ENCODE results near the gene ZPR1. TPM values are rescaled to one million over a fixed set of nuclear protein-coding genes. Genes with fewer than 3 reads are reported as not detected.
"Not testable (repeated sequence)": the region's sequence is repeated elsewhere in the genome, so short reads cannot be mapped to it uniquely, and the experiment has no call there.

ZPR1 gene, protein sequence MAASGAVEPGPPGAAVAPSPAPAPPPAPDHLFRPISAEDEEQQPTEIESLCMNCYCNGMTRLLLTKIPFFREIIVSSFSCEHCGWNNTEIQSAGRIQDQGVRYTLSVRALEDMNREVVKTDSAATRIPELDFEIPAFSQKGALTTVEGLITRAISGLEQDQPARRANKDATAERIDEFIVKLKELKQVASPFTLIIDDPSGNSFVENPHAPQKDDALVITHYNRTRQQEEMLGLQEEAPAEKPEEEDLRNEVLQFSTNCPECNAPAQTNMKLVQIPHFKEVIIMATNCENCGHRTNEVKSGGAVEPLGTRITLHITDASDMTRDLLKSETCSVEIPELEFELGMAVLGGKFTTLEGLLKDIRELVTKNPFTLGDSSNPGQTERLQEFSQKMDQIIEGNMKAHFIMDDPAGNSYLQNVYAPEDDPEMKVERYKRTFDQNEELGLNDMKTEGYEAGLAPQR
- 10 to 100 TPM; 23.5 to 39.5 (median 24.0) TPM for total RNA-seq

DNA sequence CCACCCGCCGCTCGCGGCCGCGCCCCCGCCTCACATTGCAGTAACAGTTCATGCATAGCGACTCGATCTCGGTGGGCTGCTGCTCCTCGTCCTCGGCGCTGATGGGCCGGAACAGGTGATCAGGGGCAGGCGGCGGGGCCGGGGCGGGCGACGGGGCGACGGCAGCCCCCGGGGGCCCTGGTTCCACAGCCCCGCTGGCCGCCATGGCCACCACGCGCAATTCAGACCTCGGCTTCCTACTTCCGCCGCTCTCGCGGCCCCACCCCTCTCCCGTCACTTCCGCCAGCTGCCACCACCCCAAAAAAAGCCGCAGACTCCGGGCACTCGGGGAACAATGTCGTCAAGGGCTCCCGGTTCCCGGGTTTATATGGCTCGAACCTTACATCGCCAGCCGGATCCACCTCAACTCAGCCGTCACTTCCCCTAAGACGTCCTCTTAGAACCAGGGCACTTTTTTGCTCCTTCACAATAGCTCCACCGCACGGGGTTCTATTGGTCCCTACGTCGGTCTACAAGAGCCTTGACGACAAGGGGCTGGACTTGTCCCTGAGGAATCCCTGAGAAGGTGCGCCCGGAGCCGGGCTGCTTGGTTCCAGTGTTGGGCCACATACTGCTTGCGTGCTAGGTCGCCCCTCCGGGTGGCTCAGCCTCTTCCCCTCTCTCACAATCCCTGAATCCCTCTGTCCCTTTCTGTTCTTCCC, at the start of gene ZPR1:
Gene ZPR1, minus strand, starts transcription at position 238 of the 701 bp plus-strand sequence. Its CDS starts 33 bp downstream, at position 205.
- Histone ChIP-seq H3K36me3 (peaks cover 28 to 31% of the 10 kb centered on the region in 2 donors), H3K27me3 (no peaks in the 10 kb centered on the region), H3K9me3 (no peaks in the 10 kb centered on the region), H3K4me1 (peaks cover 13 to 32% of the 10 kb centered on the region in 2 donors), H3K27ac (peak within 1 kb of the TSS; percentile 72 to 84 (median 82)), H3K4me3 (replicated peaks in 1 of 3) (peak within 1 kb of the TSS; percentile 84 to 93 (median 92))
- 1% methylated on average over 18 to 37 of the region's 56 CpGs for WGBS, 2 donors
- peak in 3 of 6 experiments; percentile 24 to 26 (median 25) for TF ChIP-seq CTCF (IDR thresholded peaks at IDR 0.05)
- TF ChIP-seq POLR2A (IDR thresholded peaks at IDR 0.05), result peak in 1 of 2 donors; percentile 88
- intact Hi-C loops (cut with DNase I), result no loop called here
- DNase-seq, result peak; percentile 79 to 82

DNA sequence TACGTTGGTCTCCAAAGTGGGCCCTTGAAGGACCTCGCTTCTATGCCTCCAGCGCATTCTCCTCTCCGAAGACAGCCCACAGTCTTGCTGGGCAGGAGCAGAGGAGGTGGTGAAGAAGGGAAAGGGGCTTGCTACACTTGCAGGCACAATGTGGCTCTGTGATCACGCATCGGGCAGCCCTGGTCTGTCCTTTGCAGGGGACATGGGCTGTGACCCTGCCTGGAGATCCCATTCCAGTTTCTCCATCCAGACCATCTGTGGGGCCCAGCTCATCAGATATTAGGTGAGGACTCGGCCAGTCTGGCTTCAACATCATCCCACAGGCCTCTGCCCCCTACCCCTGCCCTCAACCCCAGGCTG, 48.8 kb upstream of the ZPR1 start:
- intact Hi-C loops (cut with DNase I), result loop anchor here (5.0 kb wide), 1 partner anchor 44 kb away; the partner anchor contains the start of gene APOA5
- Histone ChIP-seq H3K27ac (peak overlapping the region; percentile 96 to 97 (median 96)), H3K4me3 (replicated peaks in 1 of 3) (no peak overlapping the region)

DNA sequence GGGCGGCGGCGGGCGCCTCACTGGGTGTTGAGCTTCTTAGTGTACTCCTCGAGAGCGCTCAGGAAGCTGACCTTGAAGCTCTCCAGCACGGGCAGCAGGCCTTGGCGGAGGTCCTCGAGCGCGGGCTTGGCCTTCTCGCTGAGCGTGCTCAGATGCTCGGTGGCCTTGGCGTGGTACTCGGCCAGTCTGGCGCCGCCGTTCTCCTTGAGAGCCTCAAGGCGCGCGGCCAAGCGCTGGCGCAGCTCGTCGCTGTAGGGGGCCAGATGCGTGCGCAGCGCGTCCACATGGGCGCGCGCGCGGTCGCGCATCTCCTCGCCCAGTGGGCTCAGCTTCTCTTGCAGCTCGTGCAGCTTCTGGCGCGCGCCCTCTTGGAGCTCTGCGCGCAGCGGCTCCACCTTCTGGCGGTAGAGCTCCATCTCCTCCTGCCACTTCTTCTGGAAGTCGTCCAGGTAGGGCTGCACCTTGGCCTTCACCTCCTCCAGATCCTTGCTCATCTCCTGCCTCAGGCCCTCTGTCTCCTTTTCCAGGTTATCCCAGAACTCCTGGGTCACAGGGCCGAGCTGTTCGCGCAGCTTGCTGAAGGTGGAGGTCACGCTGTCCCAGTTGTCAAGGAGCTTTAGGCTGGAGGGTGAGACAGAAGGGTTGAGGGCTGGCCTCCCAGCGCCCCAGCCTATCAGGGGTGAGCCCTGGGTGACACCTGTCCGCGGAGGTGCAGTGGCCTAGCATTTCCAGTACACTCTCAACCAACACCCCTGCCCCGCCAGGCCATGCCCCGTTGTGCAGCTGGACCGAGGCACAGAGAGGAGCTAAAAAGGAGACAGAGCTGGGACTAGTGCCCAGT, 48.2 kb upstream of the ZPR1 start:
- intact Hi-C loops (cut with DNase I), result loop anchor here (5.0 kb wide), 1 partner anchor 44 kb away; the partner anchor contains the start of gene APOA5
- DNase-seq, result peak; percentile 99 to 100
- 10 to 28% methylated on average over 15 to 19 of the region's 57 CpGs for WGBS, 2 donors
- H3K36me3 ChIP-seq, result no peaks in the 10 kb centered on the region
- H3K27ac ChIP-seq, result peak overlapping the region; percentile 96 to 97 (median 96)
- TF ChIP-seq POLR2A (IDR thresholded peaks at IDR 0.05), result peak in 1 of 2 donors; percentile 2
- TF ChIP-seq CTCF (IDR thresholded peaks at IDR 0.05), result peak; percentile 20 to 80 (median 70)
- peaks cover 37 to 44% of the 10 kb centered on the region in 2 donors for H3K4me1 ChIP-seq
- H3K9me3 ChIP-seq, result no peaks in the 10 kb centered on the region
- H3K4me3 ChIP-seq (replicated peaks in 1 of 3), result peak overlapping the region in 1 of 3 donors; percentile 6
- H3K27me3 ChIP-seq, result no peaks in the 10 kb centered on the region

More for the DNA sequence above, 48.8 kb upstream of the ZPR1 start:
- Histone ChIP-seq H3K36me3 (no peaks in the 10 kb centered on the region), H3K4me1 (peaks cover 37 to 44% of the 10 kb centered on the region in 2 donors), H3K9me3 (no peaks in the 10 kb centered on the region), H3K27me3 (no peaks in the 10 kb centered on the region)
- DNase-seq, result no peak
- WGBS, 2 donors, result 68 to 73% methylated on average over 7 of the region's 7 CpGs
- TF ChIP-seq CTCF (IDR thresholded peaks at IDR 0.05) (no peak), POLR2A (IDR thresholded peaks at IDR 0.05) (no peak)

GRCh38 chr11:116835042-116835772, 47.4 kb upstream of the ZPR1 start:
- TF ChIP-seq CTCF (IDR thresholded peaks at IDR 0.05), result no peak
- TF ChIP-seq POLR2A (IDR thresholded peaks at IDR 0.05), result peak in 1 of 2 donors; percentile 62
- Histone ChIP-seq H3K9me3 (no peaks in the 10 kb centered on the region), H3K27me3 (no peaks in the 10 kb centered on the region), H3K27ac (peak overlapping the region; percentile 96 to 97 (median 96)), H3K4me1 (peaks cover 37 to 44% of the 10 kb centered on the region in 2 donors), H3K36me3 (no peaks in the 10 kb centered on the region), H3K4me3 (replicated peaks in 1 of 3) (peak overlapping the region in 1 of 3 donors; percentile 6)
- 26 to 30% methylated on average over 23 to 27 of the region's 28 CpGs for WGBS, 2 donors
- peak in 1 of 2 donors; percentile 35 for DNase-seq
- intact Hi-C loops (cut with DNase I), result loop anchor here (5.0 kb wide), 1 partner anchor 43 kb away; the partner anchor contains the start of gene APOA5

DNA sequence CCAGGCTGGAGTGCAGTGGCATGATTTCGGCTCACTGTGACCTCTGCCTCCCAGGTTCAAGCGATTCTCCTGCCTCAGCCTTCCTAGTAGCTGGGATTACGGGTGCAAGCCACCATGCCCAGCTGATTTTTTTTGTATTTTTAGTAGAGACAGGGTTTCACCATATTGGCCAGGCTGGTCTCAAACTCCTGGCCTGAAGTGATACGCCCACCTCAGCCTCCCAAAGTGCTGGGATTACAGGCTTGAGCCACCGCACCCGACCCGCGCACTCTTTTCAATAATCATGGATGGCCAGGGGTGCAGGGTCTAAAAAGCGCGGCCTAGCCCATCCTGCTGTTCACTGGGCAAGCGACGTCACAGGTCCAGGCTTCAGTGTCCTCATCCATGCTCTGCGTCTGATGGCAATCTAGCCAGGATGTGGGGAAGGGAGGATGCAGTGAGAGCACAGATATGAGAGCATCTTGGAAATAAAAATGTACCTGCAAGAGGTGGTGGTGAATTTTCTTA, 46.8 kb upstream of the ZPR1 start:
- WGBS, 2 donors, result 65 to 78% methylated on average over 12 to 13 of the region's 13 CpGs
- H3K4me3 ChIP-seq (replicated peaks in 1 of 3); DNase-seq; H3K36me3 ChIP-seq; H3K27me3 ChIP-seq; H3K9me3 ChIP-seq: not testable (repeated sequence)
- intact Hi-C loops (cut with DNase I), result loop anchor here (5.0 kb wide), 1 partner anchor 42 kb away; the partner anchor contains the start of gene APOA5
- peak overlapping the region; percentile 96 to 97 (median 96) for H3K27ac ChIP-seq
- H3K4me1 ChIP-seq, result peaks cover 37 to 45% of the 10 kb centered on the region in 2 donors

Measured in thyroid gland (tissue), 4 donors.